Activated naive CD4-positive, alpha-beta T cell treated with anti-CD3 and anti-CD28 coated beads, Interleukin-2, amount 50 U/mL, for 16 hours (primary cell): Measurements from ENCODE around the gene NOL4L.

ENCODE experiments used
- DNase-seq: peaks from one replicate; pipeline ENCODE4 v3.0.0-alpha.2; 2020

NOL4L gene

GRCh38 chr20:32521780-32522525 is 63.2 kb downstream of the NOL4L start:
- peak; percentile 75 for DNase-seq

GRCh38 chr20:32520927-32521203 is 64.3 kb downstream of the NOL4L start:
- no peak for DNase-seq

DNA sequence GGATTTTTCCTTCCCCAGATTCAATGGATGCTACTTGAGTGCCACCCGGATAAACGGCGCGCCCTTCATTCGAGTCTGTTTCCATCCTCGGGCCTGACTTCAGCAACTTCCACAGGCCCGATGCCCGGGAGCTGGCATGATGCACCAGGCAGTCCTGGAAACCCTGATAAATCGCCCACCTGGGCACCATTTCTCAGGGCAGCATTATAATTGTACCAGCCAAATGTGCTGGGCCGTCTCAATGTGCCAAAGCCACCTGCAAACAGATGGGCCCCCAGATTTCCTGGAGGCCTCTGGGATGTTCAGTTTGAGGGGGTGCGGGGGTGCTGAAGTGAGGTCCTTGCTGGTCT is 65.8 kb downstream of the NOL4L start:
- DNase-seq = no peak

DNA sequence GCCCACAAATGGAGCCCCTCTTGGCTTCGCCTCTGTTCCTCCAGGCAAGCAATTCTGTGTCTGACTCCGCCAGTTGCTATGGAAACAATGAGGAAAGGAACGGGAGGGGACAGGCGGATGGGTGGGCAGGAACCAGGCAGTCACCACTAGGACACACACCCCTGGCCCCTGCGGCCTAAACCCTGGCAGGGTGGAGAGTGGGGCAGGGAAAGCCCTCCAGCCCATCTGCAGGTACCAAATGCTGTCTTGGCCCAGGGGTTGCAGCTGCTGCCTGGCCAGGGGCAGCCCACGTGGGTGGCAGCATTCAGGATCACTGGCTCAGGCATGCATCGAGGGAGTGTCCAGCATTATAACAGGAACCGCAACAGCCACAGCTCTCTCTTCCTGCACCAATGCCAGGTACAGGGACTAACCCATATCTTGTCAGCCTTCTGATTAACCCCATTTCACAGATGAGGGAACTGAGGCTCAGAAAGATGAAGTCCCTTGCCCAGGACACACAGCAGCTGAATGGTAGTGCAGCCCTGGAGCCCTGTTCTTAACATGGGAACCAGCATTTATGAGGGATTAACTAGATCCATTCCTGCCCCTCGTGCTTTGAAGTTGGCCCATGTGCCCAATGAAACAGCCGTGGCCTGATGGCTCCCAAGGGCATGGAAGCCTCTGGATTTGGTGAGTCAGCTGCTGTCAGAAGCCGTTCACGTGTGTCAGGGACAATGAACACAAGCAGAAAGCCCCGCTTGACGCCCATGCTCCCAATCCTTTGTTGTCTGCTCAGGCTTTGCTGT is 66.3 kb downstream of the NOL4L start:
- DNase-seq = no peak

DNA sequence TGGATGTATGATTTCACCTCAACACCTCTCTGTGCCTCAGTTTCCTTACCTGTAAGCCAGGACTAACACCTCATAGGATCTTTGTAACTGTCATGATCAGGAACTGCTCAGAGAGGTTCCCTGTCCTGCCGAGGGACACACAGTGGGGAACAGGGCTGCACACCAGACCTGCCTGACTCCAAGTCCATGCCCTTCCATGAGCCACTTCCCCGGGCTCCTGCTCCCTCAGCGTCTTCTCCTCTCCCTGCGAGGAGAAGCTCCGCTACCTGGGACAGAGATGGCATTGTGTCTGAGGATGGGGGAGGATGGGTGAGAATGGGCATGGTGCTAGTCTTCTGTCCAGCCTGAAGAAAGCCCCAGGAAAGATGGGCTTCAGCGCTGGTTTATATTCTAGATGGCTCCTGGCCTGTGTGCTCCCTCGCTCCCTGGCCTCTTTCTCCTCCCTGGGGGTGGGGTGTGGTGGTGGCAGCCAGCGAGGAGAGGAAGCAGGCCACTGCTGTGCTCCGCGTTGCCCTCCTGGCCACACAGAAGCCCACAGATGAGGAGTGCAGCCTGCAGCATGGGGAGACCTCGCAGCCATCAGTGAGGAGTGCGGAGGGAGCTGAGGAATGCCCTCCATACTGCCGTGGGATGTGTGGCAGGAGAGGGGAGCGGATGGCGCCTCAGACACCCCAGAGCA is 67.1 kb downstream of the NOL4L start:
- DNase-seq = no peak

DNA sequence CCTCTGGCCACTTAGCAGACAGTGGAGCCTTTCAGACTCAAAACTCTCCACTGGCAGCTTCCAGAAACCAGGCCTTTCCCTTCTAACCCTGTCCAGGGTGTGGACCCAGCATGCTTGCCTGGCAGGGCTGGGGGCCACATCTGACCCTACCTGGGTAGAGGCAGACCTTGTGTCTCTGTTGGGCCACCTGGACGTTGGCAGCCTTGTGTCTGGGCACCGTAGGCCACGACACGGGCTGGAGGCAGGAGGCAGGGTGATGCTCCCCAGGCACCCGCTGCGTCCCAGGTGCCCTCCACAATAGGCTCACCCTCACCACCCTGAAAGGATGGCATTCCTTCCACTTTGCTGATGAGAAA is 67.6 kb downstream of the NOL4L start:
- DNase-seq = no peak

DNA sequence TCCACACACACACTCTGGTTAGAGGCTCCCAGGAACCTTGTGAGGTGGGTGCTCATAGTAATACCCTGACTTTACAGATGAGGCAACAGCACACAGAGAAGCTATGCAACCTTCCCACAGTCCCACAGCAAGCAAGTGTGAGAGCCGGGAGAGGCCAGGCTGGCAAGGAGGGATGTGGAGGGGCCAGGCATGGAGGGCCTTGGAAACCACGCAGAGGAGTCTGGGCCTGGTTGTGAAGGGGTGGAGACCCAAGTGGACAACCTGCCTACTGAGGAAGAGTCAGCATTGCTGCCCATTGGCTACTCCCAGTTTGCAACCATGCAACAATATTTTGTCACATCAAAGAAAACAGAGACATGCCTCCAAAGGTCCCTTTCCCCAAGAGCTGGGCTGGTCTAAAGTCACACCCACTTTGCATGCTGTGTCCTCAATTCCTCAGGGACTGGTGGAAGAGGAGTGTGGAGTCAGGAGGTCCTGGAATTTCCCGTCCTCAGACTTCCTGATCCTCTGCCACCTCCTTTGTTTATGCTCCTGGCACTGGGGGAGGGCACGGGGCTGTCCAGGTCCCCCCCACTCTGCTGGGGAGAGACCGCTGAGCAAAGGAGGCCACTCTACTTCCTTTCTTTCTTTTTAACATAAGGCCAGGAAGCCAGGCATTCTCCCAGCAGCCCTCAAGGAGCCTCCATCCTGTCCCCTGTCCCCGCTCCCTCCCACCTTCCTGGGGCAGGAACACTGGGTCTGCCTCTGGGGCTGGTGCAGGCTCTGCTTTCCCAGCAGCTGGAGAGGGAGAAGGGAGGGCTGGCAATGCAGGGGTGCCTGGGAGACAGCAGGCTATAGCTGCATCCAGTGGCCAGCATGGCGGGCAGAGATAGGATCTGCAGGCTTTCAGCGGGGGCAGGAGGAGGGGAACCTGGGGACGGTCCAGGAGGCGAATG is 68.3 kb downstream of the NOL4L start:
- DNase-seq = no peak

DNA sequence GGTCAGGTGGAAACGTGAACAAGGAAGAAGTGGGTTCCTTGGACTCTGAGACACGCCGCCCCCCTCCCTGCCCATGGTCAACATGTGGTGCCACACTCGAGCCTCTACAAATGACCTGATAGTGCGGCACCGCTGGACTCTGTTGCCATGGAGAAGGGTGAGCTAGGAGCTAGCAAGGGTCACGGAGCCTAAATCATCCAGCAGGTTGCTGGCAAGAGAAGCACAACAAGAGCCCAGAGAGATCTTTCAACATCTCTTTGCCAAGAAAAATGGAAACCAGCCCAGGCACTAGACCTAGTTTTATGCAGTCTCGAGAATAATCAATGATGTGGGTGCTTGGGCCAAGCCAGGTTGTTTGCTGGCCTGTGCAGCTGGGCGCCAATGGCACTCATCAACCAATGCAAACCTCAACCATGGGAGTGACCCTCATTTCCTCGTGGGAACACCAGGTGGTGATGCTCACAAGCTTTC is 69.5 kb downstream of the NOL4L start:
- DNase-seq = no peak

DNA sequence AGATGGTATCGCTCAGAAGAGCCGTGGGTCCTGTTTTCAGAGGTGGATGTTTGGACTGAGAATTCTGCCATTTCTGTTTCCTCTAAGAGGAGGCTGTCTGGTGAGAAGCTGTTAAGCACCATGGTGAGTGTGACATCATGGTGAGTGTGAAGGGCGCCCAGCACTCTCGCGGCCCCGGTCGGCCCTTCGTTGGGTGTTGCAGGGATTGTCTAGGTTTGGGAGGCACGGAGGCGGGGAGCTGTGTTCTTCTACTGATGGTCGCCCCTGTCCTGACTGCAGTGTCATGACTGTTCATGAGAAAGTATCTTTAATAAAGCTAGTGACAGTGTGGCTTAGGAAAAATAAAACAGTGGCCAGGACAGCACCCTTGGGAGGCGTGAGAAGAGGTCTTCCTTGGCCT is 70.4 kb downstream of the NOL4L start:
- no peak for DNase-seq

DNA sequence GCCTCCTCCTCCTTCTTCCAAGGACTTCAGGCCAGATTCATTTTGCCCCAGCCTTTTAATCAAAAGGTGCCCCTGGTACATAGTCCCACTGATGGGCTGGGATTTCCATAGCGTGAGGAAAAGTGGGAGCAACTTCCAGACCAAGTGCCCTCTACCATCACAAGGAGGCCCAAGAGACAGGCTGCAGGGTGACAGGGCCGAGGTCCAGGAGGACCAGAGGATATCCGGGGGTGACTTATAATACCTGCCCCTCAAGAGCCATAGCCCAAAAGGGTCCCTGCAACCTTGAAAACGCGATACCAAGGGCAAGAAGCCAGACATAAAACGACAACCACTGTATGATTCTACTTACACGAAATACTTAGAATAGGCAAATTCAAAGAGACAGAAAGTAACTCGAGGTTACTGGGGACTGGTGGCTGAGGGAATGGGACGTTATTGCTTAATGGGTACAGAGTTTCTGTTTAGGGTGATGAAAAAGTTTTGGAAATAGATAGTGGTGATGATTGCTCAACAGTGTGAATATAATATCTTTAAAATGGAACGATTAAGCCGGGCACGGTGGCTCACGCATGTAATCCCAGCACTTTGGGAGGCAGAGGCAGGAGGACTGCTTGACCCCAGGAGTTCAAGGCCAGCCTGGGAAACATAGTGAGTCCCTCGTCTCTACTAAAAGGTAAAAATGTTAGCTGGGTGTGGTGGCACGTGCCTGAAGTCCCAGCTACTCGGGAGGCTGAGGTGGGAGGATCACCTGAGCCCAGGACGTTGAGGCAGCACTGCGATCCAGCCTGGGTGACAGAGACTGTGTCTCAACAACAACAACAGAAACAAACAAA is 71.9 kb downstream of the NOL4L start:
- DNase-seq = no peak

GRCh38 chr20:32512047-32512385 is 73.1 kb downstream of the NOL4L start:
- no peak for DNase-seq

- no peak for DNase-seq
Observed at GRCh38 chr20:32511358-32512046, 73.6 kb downstream of the NOL4L start.

GRCh38 chr20:32510601-32511357 is 74.4 kb downstream of the NOL4L start:
- no peak for DNase-seq

GRCh38 chr20:32510120-32510600 is 75.0 kb downstream of the NOL4L start:
- DNase-seq = no peak

DNA sequence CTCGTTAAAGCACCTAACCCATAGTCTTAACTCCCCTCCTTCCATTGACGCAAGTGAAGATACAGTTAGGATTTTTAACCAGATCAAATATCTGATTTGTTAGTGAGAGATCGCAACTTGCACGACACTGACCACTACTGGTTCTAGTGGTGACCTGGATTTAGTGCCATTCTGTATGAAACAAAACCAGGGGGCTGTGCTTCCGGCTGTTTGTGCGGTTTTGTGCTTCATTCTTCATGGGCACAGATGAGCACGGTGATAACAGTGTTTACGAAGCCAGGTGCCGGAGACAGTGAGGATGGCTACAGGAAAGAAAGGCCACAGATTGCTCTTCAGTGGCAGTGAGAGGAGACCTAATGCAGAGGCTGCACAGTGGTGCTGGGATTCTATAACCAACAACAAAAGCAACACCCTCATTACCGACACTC is 75.5 kb downstream of the NOL4L start:
- DNase-seq = no peak

- DNase-seq = no peak
Observed at GRCh38 chr20:32508775-32509119, 76.4 kb downstream of the NOL4L start.

GRCh38 chr20:32507998-32508774 is 76.9 kb downstream of the NOL4L start:
- no peak for DNase-seq

DNA sequence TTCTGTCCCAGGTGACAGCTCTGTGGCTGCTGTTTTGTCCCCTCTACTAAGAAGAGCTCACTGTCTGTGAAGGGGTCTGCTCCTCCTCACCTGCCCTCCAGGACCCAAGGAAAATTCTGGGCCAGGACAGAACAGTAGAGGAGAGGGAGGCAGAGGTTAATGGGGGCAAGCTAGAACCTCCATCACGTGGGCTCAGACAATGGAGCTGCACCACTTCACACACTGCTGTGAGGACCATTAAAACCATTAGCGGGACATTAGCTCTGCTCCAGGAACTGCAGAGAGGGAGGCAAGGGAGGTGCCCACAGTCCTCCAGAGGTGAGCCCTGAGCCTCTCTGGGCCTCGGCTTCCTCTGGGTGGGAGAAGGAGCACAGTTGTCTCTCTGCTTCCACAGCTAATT is 78.4 kb downstream of the NOL4L start:
- no peak for DNase-seq

DNA sequence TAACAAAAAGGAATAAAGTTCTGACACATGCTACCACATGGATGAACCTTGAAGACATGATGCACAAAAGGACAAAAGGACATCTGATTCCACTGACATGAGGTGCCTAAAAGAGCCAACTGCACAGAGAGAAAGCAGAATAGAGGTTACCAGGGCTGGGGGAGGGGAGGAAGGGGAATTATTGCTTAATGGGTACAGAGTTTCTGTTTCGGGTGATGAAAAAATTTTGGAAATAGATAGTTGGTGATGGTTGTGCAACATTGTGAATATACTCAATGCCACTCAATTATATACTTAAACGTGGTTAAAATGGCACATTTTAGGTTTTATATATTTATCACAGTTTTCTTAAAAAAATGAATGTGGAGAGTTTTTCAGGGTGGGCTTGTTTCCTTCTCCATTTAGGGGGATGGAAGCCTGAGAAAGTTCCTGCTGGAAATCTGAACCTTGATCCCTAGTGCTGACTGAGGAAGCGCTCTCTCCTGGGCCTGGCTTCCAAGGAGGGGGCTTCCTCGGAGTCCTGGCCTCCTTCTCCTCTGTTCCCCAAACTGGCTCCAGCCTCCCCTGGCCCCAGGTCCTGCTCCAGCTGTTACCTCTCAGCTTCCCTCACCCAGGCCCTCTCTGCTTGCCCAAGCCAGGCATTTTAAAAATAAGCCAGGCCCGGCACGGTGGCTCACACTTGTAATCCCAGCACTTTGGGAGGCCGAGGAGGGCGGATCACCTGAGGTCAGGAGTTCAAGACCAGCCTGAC is 79.2 kb downstream of the NOL4L start:
- DNase-seq = no peak
